Transverse colon (tissue), 4 donors: ENCODE measurements around the gene RAB8B.

Source experiments
- CTCF ChIP-seq, 5 experiments: fragments of 200-600 bp in 3 of 5; fragments of 450-650 bp in 2 of 5; sonication (generic) in 3 of 5; IDR thresholded peaks; 1 replicate in 2 of 5; 2 replicates in 3 of 5; pipeline ENCODE4 v1.5.1; 2016 to 2017; ENCODE audit warnings: antibody characterized with exemption in 5 of 5, inconsistent platforms in 3 of 5, mild to moderate bottlenecking in 2 of 5, moderate library complexity in 1 of 5
- EP300 ChIP-seq: sonication (generic); formaldehyde crosslinking; IDR thresholded peaks from one replicate; pipeline ENCODE4 v1.6.1; 2017; ENCODE audit warnings: antibody characterized with exemption, low read depth
- POLR2A ChIP-seq: fragments of 450-650 bp; IDR thresholded peaks from one replicate; pipeline ENCODE4 v1.6.1; 2016; ENCODE audit warnings: antibody characterized with exemption, mild to moderate bottlenecking, moderate library complexity
- POLR2AphosphoS5 ChIP-seq, 3 donors: sonication (generic); formaldehyde crosslinking; IDR thresholded peaks; one replicate each; pipeline ENCODE4 v1.6.1; 2016; ENCODE audit warnings: antibody characterized with exemption in 3 of 3

GRCh38 chr15:63192619-63193206 is 3.3 kb downstream of the RAB8B start:
- TF ChIP-seq CTCF (IDR thresholded peaks at IDR 0.05) (no peak), POLR2AphosphoS5 (IDR thresholded peaks at IDR 0.05) (no peak), POLR2A (no peak), EP300 (no peak)
